Transverse colon (tissue), 4 donors: ENCODE measurements around the gene IZUMO1R.

Source experiments
- CTCF ChIP-seq, 5 experiments: fragments of 200-600 bp in 3 of 5; fragments of 450-650 bp in 2 of 5; sonication (generic) in 3 of 5; IDR thresholded peaks; 1 replicate in 2 of 5; 2 replicates in 3 of 5; pipeline ENCODE4 v1.5.1; 2016 to 2017; ENCODE audit warnings: antibody characterized with exemption in 5 of 5, inconsistent platforms in 3 of 5, mild to moderate bottlenecking in 2 of 5, moderate library complexity in 1 of 5
- EP300 ChIP-seq: sonication (generic); formaldehyde crosslinking; IDR thresholded peaks from one replicate; pipeline ENCODE4 v1.6.1; 2017; ENCODE audit warnings: antibody characterized with exemption, low read depth
- POLR2A ChIP-seq: fragments of 450-650 bp; IDR thresholded peaks from one replicate; pipeline ENCODE4 v1.6.1; 2016; ENCODE audit warnings: antibody characterized with exemption, mild to moderate bottlenecking, moderate library complexity
- POLR2AphosphoS5 ChIP-seq, 3 donors: sonication (generic); formaldehyde crosslinking; IDR thresholded peaks; one replicate each; pipeline ENCODE4 v1.6.1; 2016; ENCODE audit warnings: antibody characterized with exemption in 3 of 3

GRCh38 chr11:94322501-94322900, 18.1 kb downstream of the IZUMO1R start:
- no peak for TF ChIP-seq POLR2A
- TF ChIP-seq CTCF (IDR thresholded peaks at IDR 0.05): no peak
- no peak for TF ChIP-seq POLR2AphosphoS5 (IDR thresholded peaks at IDR 0.05)
- no peak for TF ChIP-seq EP300
